NCI-H2029 treated with DMSO at 0.1 percent for 48 hours (cell line): Measurements from ENCODE around the gene CACNG4.

ENCODE experiments used
- DNase-seq: peaks from one replicate; lab custom pipeline; 2025; lab: John Stamatoyannopoulos, UW

Gene CACNG4

DNA sequence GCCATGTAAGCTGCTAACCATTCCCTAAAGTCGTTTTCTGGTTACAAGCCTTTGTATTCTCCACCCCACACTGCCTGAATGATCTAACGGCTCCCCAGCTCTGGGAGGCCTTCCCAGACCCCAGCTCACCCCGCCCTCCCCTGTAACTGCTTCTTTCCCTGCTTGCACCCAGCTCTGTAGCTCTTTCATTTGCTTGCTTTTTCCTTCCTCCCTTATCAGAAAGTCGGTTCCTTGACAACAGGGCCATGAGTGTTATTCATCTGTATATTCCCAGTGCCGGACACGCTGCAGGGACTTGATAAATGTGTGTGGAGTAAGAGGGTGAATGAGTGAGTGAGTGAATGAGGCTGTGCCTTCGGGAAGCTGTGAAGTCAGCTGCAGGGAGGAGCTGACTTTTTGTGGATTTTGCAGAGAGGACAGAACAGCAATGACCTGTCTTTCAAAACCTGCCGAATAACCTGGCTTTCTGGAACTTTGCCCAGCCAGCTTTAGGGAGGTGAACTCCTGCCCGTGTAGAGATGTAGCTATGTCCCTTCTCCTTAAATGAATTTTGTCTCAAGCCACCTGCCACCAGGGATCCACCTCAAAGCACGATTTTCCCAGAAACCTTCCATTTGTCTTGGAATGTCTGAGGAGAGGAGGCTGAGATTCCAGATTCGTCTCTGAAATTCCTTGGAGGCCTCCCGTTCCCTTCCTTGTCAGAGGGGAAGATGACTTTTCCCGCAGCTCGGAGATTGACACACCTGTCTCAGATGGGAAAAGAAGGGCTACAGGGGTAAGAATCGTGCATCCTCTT lies 20.0 kb upstream of the CACNG4 start:
- DNase-seq = no peak

DNA sequence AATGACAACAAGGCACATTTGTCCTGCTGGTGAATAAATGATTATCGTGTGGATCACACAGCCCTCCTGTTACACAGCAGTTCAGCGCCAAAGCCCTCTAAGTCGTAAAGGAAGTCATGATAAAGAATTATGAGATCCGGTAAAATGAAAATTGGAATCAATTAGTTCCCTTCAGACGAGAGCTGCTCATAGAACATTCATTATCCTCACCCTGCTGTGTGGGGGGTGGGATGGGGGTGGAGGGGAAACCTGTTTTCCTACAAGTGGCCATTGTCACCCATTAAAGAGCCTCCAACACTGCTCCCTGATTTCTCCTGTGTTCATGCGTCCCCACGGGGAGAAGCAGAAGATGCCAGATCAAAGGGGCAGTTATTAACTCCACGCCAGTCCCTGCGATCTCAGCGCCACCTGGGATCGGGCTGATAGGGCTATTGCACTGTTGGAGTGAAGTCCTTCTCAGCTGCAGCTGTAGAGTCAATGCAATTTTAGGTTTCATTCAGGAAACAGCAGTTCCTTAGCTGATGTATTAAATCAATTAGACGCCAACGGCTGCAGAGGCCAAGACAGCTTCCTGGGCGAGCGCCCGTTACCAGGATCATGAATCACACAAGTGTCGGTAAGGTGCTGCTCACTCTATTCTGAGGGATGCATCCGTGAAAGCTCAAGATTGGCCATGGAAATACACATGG lies 19.2 kb upstream of the CACNG4 start:
- no peak for DNase-seq

DNA sequence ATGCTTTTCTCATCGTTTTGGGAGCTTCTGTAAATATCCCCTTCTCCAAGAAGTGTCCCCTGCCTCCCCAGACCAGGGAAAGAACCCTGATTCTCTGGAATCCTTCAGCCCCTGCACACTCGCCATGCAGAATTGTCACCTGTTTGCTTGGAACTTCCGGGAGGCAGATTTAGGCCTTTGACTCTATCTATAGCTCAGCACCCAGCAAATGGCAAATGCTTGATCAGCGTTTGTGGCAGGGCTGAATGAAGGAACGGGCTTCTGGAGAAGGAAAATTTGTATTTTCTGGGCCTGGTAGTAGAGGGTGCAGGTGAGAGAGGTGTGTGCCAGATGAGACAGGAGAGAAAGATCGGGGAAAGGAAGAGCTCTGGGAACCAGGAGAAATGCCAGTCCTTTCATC lies 18.3 kb upstream of the CACNG4 start:
- DNase-seq = no peak

DNA sequence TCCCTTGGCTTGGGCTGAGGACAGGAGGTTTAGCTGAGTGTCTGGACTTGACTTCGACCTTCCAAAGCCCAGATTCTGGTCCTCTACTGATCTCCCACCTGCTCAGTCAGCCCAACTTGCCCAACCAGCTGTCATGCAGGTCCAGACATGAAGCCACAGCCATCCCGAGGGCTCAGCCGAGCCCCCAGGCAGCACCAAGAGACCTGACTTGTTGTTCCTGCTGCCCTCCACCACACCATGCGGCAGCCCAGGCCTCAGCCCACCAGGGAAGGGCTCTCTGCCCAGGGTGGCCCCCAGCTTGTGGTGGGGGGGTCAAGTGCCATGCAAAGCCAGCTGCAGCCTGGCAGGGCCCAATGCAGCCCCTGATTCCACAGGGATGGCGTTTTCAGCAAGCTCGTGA lies 17.2 kb upstream of the CACNG4 start:
- no peak for DNase-seq

DNA sequence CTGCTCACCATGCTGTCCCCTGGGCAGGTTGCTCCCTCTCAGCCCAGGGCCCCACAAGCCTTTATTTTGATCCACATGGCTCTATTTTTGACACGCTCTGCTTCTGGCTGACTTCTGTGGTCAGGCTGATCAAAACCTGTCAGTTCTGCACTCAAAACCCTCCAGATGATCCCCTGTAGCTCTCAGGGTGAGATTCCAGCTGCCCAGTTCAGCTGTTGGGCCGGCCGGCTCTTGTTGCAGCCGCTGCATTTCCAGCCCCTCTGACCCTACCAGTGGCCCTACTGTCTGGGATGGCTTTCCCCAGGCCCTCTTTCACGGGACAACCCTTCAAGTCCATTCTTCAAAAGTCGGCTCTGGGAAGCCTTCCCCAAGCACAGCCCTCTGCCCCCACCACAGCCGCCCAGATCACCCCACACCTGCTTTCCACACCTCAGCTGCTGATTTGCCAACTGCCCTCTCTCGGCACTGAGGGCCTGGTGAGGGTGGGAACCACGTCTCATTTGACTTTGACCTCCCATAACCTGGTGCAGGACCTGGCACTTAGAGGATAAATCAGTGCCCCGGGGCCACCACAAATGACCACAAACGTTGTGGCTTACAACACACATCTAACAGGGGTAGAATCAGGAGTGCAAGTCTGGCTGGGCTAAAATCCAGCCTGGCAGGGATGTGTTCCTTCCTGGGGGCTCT lies 16.3 kb upstream of the CACNG4 start:
- DNase-seq = no peak

DNA sequence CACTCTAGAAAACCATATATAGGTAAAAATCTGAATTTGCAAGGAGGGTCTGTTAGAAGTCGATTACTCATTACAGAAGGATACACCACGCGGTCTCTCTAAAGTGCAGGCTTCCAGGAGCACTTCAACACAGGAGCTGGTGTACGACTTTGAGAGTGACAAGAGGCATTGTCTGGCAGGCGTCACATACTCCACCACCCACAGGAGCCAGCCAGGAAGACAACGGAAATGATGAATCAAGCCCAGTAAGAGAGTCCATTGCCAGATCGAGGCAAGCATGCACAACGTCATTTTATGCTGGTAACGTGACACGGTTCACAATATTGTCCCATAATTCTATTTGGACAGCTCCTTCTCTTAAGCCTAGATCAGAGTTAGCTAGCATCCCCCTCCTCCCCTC lies 15.0 kb upstream of the CACNG4 start:
- peak; percentile 26 for DNase-seq

DNA sequence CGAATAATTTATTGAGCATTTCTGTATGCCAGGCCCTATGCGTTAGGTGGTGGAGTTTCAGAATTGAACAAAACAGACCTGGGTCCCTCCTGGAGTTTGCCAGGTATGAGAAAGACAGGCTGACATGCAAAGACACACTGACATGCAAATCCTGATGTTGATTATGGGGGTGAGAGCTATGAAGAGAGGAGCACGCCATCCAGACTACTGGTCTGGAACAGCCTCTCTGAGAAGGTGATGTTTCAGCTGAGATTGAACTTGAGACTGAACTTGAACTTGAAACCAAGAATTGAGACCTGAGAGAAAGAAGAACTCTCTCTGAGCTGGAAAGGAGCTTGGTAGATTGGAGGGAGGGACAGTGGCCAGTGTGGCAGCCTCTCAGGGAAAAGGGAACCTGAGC lies 14.2 kb upstream of the CACNG4 start:
- no peak for DNase-seq

DNA sequence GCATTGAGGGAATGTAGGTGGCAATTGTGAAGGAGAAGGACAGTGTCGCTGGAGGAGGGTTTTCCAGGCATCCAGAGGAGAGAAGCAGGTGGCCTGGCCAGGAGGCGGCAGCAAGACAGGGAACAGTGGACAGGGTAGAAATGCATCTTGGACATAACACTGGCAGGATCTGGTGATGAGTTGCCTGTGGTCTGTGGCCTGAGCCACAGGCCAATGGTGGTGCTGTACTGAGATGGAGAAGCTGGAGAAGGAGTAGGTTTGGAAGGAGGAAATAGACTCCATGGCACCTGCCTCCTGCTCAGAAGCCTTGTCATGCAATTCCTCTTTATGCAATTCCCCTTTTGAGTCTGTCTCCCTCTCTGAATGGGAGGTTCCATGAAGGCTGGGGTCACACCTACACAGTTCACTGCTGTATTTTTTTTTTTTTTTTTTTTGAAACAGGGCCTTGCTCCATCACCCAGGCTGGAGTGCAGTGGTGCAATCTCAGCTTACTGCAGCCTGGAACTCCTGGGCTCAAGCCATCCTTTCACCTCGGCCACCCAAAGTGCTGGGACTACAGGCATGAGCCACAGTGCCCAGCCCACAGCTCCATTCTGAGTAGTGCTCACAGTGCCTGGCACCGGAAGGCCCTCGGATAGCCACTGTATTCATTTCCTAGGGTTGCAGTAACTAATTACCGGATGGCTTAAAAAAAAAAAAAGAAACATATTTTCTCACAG lies 13.5 kb upstream of the CACNG4 start:
- DNase-seq = no peak

DNA sequence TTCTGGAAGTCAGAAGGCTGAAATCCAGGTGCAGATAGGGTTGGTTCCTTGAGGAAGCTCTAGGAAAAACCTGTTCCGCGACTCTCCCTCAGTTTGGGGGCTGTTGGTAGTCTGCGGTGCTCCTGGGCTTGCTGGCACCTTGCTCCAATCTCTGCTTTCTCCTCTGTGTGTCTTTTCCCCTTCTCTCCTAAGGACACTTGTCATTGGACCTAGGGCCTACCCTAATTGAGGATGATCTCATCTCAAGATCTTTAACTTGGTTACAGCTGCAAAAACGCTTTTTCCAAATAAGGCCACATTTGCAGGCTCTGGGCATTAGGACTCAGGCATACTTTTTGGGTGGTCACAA lies 12.9 kb upstream of the CACNG4 start:
- no peak for DNase-seq

DNA sequence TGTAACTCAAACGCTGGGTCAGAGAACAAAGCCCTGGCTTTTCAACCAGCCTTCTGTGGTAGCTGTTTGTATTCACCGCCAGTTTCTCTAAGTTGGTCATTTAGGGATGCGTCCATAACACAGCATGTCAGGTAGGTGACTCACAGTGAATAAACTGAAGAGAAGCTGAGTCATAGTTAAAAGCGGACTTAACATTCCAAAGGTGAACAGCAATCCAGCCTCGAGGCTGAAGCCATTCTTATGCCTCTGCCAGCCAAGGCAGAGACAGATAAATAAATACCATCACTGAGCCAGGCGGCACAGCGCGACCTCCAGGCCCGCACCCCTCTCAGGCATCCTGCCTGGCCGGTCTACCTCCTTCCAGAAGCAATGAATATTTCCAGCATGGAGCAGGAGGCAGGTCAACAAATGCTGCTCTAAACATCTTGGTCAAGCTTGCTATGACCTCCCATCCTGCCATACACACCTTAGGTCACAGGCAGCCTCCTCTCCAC lies 12.4 kb upstream of the CACNG4 start:
- DNase-seq = no peak

DNA sequence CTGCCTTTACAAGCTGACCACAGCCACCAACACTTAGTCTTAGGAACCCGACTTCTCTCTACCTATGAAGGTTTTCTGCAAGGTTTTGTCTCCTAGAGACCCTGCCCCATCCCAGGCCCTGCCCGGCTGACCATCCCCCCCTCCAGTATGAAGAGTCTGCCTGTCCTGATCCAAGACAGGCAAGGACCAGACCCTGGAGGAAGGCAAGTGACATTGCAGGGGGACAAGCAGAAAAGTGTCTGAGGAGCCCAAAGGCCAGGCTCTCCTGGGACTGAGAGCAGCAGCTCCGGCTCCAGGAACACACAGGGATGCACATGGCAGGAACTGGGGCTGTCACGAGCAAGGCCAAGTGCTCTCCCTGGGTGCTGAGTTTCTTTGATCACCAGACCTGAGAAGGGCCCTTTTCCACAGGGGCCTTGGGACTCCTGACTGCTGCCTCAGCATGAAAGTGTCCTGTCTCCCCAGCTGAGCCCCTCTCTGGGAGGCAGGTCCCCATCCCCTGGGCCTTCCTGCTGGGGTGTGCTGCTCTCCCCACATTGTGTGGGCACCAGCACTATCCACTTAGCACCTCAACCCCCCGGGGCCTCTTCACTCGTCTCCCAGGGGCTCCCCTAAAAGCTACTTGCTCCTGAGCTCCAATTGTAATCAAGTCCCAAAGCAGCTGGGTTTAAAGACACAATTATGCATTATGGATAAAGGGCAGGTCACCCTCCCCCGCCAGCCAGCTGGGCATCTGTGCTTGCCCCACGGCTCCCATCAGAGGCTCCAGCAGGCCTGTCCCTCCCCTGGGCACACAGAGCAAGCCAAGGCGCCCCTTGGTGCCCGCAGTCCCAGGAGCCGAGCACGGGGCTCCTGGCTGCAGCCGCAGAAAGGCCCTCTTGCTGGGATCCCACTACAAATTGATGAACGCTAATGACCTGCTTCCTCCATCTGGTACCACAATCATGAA lies 11.6 kb upstream of the CACNG4 start:
- no peak for DNase-seq

DNA sequence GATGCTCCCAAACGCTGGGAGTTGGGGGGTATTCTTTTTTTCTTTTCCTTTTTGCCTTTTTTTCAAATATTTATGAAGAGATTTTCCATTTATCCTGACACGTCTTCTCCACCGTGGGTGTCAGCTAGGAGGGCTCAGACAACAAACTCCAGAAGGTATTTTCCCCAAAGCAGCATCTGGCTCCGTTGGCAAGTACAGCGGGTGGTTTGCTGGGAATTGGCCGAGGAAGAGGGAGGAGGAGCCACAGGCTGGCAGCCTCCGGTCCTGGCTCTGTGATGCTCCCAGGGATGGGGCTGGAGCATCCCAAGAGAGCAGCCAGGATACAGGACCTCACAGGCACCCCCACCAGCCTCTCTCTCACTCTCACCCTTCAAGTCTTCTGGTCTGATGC lies 10.9 kb upstream of the CACNG4 start:
- no peak for DNase-seq

DNA sequence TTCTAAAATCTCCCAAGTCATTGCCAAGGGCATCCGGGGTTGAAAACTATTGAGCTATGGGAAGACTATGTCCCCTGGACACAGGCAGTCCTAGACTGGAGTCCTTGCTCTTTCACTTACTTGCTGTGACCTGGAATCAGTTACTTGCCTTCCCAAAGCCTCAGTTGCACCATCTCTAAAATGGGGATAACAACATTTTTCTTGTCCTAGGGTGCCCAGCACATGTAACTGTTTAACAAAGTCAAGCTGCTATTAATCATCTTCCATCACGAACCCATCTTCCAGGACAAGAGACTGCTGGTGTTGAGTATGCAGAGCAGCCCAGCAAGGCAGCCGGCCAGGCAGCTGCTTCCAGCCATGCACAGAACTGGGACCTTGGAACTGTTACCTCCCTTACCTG lies 9.9 kb upstream of the CACNG4 start:
- no peak for DNase-seq

DNA sequence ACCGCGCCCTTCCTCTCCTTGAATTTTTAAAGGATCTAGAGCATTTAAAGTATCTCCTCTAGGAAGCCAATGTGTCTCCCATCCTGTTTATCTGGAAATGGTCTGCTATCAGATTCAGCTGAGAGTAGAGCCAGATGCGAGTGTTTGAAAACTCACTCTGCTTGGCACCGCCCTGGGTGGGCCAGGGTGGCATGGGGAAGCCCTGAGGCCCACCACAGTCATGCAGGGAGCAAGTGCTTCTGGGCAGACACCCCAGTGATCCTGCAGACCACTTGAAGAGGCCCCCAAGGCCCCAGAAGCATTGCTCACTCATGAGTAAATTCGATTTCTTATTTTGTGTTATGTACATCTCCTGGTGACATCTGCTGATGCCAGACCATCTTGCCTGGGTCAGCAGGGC lies 8.7 kb upstream of the CACNG4 start:
- no peak for DNase-seq

DNA sequence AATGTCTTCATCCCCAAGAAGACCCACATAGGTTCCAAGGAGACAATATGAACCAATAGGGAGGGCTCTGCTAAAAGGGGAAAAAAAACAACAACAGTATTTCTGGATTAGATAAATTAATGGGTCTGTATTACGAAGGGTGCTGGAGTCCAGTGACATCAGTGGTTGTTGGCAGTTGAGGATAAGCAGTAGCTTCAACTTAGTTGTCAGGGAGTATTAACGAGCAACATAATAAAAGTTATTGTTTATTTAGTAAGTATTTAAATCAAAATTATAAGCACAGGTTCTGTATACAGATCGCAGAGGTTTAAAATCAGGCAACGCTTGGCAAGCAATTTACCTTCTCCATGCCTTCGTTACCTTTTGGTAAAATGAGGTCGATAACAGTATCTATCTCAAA lies 7.6 kb upstream of the CACNG4 start:
- DNase-seq = no peak

DNA sequence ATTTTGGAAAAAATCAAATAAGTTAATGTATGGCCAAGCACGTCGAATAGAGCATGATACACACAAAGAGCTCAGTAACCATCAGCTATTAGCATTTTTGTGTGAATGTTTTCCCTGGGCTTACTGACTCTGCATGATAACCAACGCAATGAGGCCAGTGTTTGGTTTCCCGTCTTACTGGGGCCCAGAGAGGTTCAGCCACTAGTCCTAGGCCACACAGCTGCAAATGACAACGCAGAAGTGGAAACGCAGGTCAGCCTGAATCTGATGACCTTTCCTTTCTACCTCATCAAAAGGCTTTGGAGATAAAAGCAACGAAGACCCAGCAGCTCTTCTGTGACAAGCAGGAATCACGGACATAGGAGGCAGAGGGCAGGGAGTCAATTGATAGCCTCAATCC lies 7.2 kb upstream of the CACNG4 start:
- DNase-seq = no peak

DNA sequence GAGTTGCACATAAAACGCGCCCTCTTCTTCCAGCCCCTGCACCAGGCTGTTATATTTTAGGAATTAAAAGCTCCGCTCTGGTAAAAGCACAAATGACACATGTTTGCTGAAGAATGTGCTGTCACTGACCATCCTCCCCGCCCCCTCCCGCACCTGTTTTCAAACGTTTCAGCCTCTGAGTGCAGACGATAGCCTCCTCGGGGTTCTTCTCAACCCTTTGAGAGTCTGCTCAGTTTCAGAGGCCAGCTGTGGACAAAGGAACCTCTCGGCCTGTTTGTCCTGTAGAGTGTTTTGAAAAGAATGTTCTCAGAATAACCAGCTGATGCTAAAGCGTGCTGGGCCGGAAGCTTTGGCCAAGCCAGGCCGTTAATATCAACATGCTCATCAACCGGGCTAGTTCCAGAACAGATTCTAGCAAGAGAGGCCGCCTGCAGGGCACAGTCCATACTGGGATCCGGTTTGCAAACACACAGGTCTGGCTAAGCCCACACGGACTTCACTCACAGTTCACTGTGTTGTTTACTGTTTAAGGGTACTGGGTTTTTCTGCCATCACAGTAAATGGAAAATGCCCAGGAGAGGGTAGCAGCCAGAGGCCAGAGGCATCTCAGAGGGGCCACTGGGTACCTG lies 6.4 kb upstream of the CACNG4 start:
- no peak for DNase-seq

DNA sequence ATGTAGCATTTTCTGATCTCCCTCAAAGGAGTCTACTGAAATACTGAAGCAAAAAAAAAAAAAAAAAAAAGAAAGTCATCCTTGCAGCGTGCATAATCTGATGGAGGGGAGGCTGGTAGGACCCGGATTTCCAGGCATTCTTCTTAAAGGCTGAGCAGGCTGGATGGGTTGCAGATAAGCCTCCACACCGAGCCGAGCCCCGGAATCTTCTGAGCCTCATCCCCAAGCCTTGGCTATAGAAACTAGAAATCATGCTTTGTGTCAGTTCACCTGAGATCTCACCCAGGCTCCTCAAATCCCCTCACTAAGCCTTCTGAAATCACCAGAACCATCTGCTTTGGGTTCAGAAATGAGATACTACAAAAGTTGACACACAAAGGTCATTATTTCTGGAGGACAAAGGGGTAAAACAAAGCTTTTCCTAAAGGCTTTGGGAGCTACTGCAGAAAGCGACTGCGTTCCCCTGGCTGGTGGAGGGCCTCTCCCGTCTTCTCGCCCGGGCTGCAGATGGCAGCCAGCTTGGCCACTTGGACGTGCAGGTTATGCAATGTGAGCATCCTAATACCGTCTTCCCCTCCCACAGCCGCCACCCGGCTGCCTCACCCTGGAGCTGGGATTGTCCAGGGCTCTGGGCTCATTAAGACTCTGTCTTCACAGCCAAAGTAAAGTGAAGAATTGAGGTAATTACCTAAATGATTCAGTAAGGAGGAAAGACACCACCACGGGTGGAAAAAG lies 4.7 kb upstream of the CACNG4 start:
- DNase-seq = no peak

DNA sequence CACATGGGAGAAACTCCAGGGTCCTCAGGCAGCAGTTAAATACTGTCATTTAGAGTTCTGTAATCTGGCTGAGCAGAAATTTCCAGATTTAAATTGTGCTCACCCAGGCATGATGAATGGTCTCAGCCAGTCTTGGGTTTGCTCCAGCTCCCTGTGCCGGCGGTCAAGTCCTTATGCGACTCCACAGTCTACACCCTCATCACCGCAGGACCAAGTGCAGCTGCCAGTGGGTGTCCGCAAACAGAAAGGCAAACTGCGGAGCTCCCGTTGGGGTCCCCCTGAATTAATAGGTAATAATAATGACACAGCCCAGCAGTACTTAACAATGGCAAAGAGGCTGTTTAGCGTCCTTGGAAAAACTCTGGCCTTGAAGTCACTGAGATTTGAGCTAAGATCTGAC lies 3.9 kb upstream of the CACNG4 start:
- no peak for DNase-seq

DNA sequence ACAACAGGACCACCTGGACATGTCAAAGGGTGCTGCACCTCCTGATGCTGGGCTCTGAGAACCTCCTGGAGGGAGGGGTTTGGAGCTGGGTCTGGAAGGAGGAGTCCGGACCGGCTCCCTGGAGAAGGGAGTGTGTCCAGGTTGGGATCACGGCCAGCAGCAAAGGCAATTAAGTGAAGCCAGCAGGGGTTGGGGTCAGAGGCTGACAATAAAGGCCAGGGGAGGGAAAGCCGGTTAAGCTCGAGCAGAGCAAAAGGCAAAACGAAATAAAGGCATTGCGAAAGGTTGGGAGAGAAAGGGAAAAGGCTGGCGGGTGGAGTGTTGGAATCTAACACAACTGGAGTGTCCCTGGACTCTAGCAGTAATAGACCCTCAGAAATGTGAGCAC lies 992 bp upstream of the CACNG4 start:
- no peak for DNase-seq
